NCI-H2227 (cell line): ENCODE results near the gene LHFPL6.
A peak's percentile ranks its signal among the peaks of the same experiment; 100 is the strongest.
"Not testable (repeated sequence)": the region's sequence is repeated elsewhere in the genome, so short reads cannot be mapped to it uniquely, and the experiment has no call there.

Experiments used
- DNase-seq: peaks from one replicate; lab custom pipeline; 2025; ENCODE audit not compliant: unreplicated experiment; lab: John Stamatoyannopoulos, UW

Gene LHFPL6

GRCh38 chr13:39364947-39365468, 238.0 kb downstream of the LHFPL6 start:
- no peak for DNase-seq

- DNase-seq, result no peak
Observed at GRCh38 chr13:39363382-39363772, 239.6 kb downstream of the LHFPL6 start.

GRCh38 chr13:39362652-39363381, 240.2 kb downstream of the LHFPL6 start:
- no peak for DNase-seq

- DNase-seq, result no peak
Observed at GRCh38 chr13:39353988-39354387, 249.0 kb downstream of the LHFPL6 start.

- DNase-seq, result peak; percentile 55
Observed at GRCh38 chr13:39350461-39350881, 252.5 kb downstream of the LHFPL6 start.

GRCh38 chr13:39349391-39349960, 253.5 kb downstream of the LHFPL6 start:
- no peak for DNase-seq

GRCh38 chr13:39347926-39348901, 254.8 kb downstream of the LHFPL6 start:
- peak; percentile 17 for DNase-seq

- DNase-seq, result no peak
Observed at GRCh38 chr13:39345982-39346381, 257.0 kb downstream of the LHFPL6 start.

GRCh38 chr13:39341251-39341650, 261.7 kb downstream of the LHFPL6 start:
- DNase-seq, result peak; percentile 6

- DNase-seq, result not testable (repeated sequence)
Observed at GRCh38 chr13:39338114-39338513, 264.9 kb downstream of the LHFPL6 start.

GRCh38 chr13:39336937-39337336, 266.1 kb downstream of the LHFPL6 start:
- DNase-seq, result no peak

GRCh38 chr13:39336207-39336606, 266.8 kb downstream of the LHFPL6 start:
- no peak for DNase-seq

GRCh38 chr13:39335721-39336120, 267.3 kb downstream of the LHFPL6 start:
- DNase-seq, result no peak

GRCh38 chr13:39330504-39330903, 272.5 kb downstream of the LHFPL6 start:
- no peak for DNase-seq

- no peak for DNase-seq
Observed at GRCh38 chr13:39329182-39329639, 273.8 kb downstream of the LHFPL6 start.

- no peak for DNase-seq
Observed at GRCh38 chr13:39327172-39327479, 275.9 kb downstream of the LHFPL6 start.

- DNase-seq, result no peak
Observed at GRCh38 chr13:39326469-39327171, 276.4 kb downstream of the LHFPL6 start.

- no peak for DNase-seq
Observed at GRCh38 chr13:39324806-39325311, 278.1 kb downstream of the LHFPL6 start.

- peak; percentile 4 for DNase-seq
Observed at GRCh38 chr13:39322836-39323585, 280.0 kb downstream of the LHFPL6 start.

- DNase-seq, result no peak
Observed at GRCh38 chr13:39321574-39321973, 281.4 kb downstream of the LHFPL6 start.
